ENCODE data around the gene NUDT14. TPM values are rescaled to one million over a fixed set of nuclear protein-coding genes. Genes with fewer than 3 reads are reported as not detected.

The NUDT14 gene
- total RNA-seq, 1 experiment from 2014 or later = 26.1 TPM

DNA sequence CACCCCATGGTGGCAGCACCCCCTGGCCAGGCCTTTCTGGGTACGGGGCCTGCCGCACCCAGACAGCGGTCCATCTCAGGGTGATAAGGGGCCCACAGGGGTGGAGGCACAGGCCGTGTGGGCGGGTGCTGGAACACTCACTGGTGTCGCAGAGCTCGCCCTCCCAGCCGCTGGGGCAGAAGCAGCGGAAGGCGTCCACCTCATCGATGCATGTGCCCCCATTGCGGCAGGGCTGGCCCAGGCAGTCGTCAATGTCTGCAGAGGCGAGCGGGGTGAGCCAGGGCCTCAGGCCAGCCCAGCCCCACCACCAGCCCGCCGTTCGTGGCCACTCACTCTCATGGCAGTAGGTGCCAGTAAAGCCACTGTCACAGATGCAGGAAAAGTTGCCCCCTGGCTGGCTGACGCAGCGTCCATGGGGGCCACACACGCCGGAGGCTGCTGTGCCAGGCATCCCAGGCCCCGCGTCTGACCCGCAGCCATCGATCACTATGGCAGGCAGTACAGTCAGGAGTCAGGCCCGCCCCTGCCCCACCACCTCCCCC is 32.4 kb downstream of the NUDT14 start:
- H3K9me3 Mint-ChIP-seq (ENCODE audit: unreplicated experiment) = no peaks in the 10 kb centered on the region
- H3K36me3 Mint-ChIP-seq (ENCODE audit: insufficient read depth, unreplicated experiment) = peaks cover 7% of the 10 kb centered on the region
- H3K27ac Mint-ChIP-seq (ENCODE audit: low read depth, unreplicated experiment) = no peak overlapping the region

DNA sequence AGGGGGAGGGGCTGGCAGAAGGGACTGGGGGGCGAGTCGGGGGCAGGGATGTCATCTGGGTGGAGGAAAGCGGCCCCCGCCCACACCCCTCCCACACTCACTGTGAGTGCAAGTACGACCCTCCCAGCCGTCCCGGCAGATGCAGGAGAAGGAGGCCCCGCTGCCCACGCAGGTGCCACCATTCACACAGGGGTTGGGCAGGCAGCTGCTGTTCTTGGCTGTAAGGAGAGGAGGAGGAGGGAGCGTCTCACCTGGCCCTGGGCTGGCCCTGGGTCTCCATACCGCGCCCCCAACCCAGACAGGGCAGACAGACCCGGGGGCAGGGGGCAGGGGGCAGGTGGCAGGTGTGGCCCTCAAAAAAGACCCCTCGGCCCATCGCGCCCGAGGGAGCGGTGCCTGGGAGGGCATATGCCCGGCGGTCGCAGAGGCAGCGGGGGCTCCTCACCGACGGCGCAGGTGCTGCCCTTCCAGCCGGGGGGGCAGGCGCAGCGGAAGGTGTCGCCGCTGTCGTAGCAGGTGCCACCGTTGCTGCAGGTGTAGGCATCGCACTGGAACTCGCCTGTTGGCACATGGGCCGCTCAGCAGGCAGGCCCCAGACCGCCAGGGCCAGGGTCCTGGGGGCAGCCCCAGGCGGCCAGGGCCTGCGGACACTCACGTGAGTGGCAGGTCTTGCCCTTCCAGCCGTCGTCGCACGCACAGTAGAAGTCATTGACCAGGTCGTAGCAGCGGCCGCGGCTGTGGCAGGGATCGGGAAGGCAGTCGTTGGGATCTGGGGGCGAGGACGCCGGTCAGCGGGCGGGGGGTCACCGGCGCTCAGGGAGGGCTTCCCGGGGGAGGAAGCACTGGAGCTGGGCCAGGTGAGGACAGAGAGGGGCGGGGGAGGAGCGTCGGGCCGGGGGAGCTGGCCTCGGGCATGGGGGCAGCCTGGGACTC is 33.2 kb downstream of the NUDT14 start:
- intact Hi-C loops (cut with micrococcal nuclease) = no loop called here
- Mint-ChIP-seq H3K9me3 (ENCODE audit: unreplicated experiment) (no peaks in the 10 kb centered on the region), H3K4me3 (ENCODE audit: unreplicated experiment) (no peak overlapping the region), H3K36me3 (ENCODE audit: insufficient read depth, unreplicated experiment) (peaks cover 7% of the 10 kb centered on the region), H3K27me3 (ENCODE audit: insufficient read depth, unreplicated experiment) (no peaks in the 10 kb centered on the region), H3K27ac (ENCODE audit: low read depth, unreplicated experiment) (no peak overlapping the region), H3K4me1 (ENCODE audit: insufficient read depth, unreplicated experiment) (no peaks in the 10 kb centered on the region)
- BruUV-seq (replicated peaks) = no TSS peak
- POLR2A ChIA-PET = no interaction called here
- CTCF ChIA-PET = no interaction called here
- no peak for DNase-seq (ENCODE audit: unreplicated experiment)
- TF ChIP-seq, protein P1, sequence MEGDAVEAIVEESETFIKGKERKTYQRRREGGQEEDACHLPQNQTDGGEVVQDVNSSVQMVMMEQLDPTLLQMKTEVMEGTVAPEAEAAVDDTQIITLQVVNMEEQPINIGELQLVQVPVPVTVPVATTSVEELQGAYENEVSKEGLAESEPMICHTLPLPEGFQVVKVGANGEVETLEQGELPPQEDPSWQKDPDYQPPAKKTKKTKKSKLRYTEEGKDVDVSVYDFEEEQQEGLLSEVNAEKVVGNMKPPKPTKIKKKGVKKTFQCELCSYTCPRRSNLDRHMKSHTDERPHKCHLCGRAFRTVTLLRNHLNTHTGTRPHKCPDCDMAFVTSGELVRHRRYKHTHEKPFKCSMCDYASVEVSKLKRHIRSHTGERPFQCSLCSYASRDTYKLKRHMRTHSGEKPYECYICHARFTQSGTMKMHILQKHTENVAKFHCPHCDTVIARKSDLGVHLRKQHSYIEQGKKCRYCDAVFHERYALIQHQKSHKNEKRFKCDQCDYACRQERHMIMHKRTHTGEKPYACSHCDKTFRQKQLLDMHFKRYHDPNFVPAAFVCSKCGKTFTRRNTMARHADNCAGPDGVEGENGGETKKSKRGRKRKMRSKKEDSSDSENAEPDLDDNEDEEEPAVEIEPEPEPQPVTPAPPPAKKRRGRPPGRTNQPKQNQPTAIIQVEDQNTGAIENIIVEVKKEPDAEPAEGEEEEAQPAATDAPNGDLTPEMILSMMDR (IDR thresholded peaks at IDR 0.05; ENCODE audit: unreplicated experiment) = no peak

More for the DNA sequence above, 32.4 kb downstream of the NUDT14 start:
- ChIA-PET POLR2A (no interaction called here), CTCF (no interaction called here)
- intact Hi-C loops (cut with micrococcal nuclease) = no loop called here
- Mint-ChIP-seq H3K4me3 (ENCODE audit: unreplicated experiment) (no peak overlapping the region), H3K27me3 (ENCODE audit: insufficient read depth, unreplicated experiment) (no peaks in the 10 kb centered on the region), H3K4me1 (ENCODE audit: insufficient read depth, unreplicated experiment) (no peaks in the 10 kb centered on the region)
- BruUV-seq (replicated peaks) = no TSS peak
- no peak for DNase-seq (ENCODE audit: unreplicated experiment)
- TF ChIP-seq, protein P1 (IDR thresholded peaks at IDR 0.05; ENCODE audit: unreplicated experiment) = no peak

DNA sequence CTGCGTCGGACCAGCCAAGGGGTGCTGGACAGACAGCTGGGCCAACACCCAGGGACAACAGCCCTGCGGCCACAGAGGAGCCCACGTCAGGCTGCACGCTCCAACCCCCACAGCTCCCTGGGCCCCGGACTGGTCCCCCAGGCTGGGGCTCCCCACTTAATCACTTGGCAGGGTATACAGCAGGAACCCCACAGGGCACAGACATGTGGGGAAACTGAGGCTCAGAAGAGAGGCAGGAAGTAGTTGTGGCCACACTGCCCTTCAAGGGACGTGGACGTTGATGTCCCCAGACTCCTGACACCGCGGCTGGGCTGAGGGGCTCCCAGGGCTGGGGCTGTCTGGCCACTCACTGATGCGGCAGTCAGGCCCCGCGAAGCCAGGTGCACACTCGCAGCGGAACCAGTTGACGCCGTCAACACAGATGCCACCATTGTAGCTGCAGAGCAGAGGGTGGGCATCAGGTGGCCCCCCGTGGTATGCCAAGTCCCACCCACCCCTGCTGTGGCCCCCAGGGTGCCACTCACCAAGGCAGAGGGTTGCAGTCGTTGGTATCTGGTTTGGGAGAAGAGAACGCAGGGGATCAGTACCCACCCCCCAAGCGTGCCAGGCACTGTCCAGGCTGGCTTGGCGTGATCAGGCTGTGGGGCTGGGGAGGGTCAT is 34.0 kb downstream of the NUDT14 start:
- DNase-seq (ENCODE audit: unreplicated experiment) = no peak
- CTCF ChIA-PET = interaction anchor here (1.1 kb wide), 2 partner anchors 26 to 57 kb away, joined by 3 to 4 read pairs; no protein-coding TSS in a partner anchor
- TF ChIP-seq, protein P1 (IDR thresholded peaks at IDR 0.05; ENCODE audit: unreplicated experiment) = no peak
- Mint-ChIP-seq H3K4me1 (ENCODE audit: insufficient read depth, unreplicated experiment) (no peaks in the 10 kb centered on the region), H3K36me3 (ENCODE audit: insufficient read depth, unreplicated experiment) (peaks cover 13% of the 10 kb centered on the region), H3K27me3 (ENCODE audit: insufficient read depth, unreplicated experiment) (no peaks in the 10 kb centered on the region), H3K9me3 (ENCODE audit: unreplicated experiment) (no peaks in the 10 kb centered on the region), H3K4me3 (ENCODE audit: unreplicated experiment) (no peak overlapping the region), H3K27ac (ENCODE audit: low read depth, unreplicated experiment) (no peak overlapping the region)
- POLR2A ChIA-PET = no interaction called here
- intact Hi-C loops (cut with micrococcal nuclease) = no loop called here
- no TSS peak for BruUV-seq (replicated peaks)
